Ovary (tissue), 3 donors: ENCODE data around the gene CDKN2B-AS1.

ENCODE experiments used
- CTCF ChIP-seq, 3 donors: fragments of 450-650 bp in 2 of 3; fragments of 200-600 bp in 1 of 3; IDR thresholded peaks; one replicate each; pipeline versions ENCODE4 v1.5.1 to v1.8.0; 2016 to 2022; ENCODE audit warnings: antibody characterized with exemption in 3 of 3, mild to moderate bottlenecking in 1 of 3
- POLR2A ChIP-seq: fragments of 450-650 bp; IDR thresholded peaks from one replicate; pipeline ENCODE4 v1.6.1; 2017; ENCODE audit warnings: antibody characterized with exemption, mild to moderate bottlenecking, moderate library complexity
- donor health status: DM: no; HTN: no; CAD: no.

GRCh38 chr9:21989440-21990189 is 5.0 kb upstream of the CDKN2B-AS1 start:
- no peak for TF ChIP-seq CTCF (IDR thresholded peaks at IDR 0.05)
- no peak for TF ChIP-seq POLR2A
